Panc1 (cell line): Measurements from ENCODE around the gene KRTAP3-1. TPM values are rescaled to one million over a fixed set of nuclear protein-coding genes. Genes with fewer than 3 reads are reported as not detected.

Experiments used
- ATAC-seq: fragments of 200-7000 bp; cut with Tn5 transposase; 2 replicates; pipeline ENCODE4 v1.9.1; 2020; ENCODE audit warnings: mild to moderate bottlenecking, moderate library complexity
- BruUV-seq: library from RNA; stranded (reverse); fragments of 400-500 nt; replicated peaks from 2 replicates; lab custom pipeline; 2021; lab: Mats Ljungman, UMichigan
- CTCF ChIA-PET: fragments of 300-600 bp; sonication (Branson Sonifier 250); formaldehyde crosslinking; loops from one replicate; lab custom pipeline; 2022; ENCODE audit warnings: antibody characterized with exemption; lab: Charles Lee
- POLR2A ChIA-PET: fragments of 300-600 bp; sonication (Branson Sonifier 250); formaldehyde crosslinking; loops from one replicate; lab custom pipeline; 2022; ENCODE audit warnings: antibody characterized with exemption; lab: Charles Lee
- DNase-seq: peaks from one replicate; pipeline ENCODE4 v3.0.0-alpha.2; 2010; ENCODE audit warnings: low read depth, low spot score
- H3K27ac ChIP-seq: 2 replicates; pipeline ENCODE4 v1.5.1; 2011; ENCODE audit warnings: mild to moderate bottlenecking, low read length, inconsistent platforms
- H3K27me3 ChIP-seq: fragments of 200-500 bp; sonication (Bioruptor generic); 2 replicates; pipeline ENCODE4 v1.6.0; 2014; ENCODE audit warnings: low read length, inconsistent platforms; ENCODE audit not compliant: control insufficient read depth, insufficient read depth
- H3K36me3 ChIP-seq: fragments of 200-500 bp; sonication (Bioruptor generic); 2 replicates; pipeline ENCODE4 v1.5.1; 2014; ENCODE audit warnings: inconsistent platforms, mild to moderate bottlenecking, low read length, moderate library complexity; ENCODE audit not compliant: control insufficient read depth, insufficient read depth
- H3K4me1 ChIP-seq: 2 replicates; pipeline ENCODE4 v1.5.1; 2011; ENCODE audit warnings: inconsistent platforms, mild to moderate bottlenecking, low read length, moderate library complexity; ENCODE audit not compliant: control insufficient read depth, insufficient read depth
- H3K4me3 ChIP-seq, 2 experiments: 2 replicates each; pipeline ENCODE4 v1.5.1; 2011 to 2012; ENCODE audit warnings: low read depth in 2 of 2, low read length in 2 of 2, mild to moderate bottlenecking in 2 of 2, inconsistent platforms in 1 of 2, moderate library complexity in 1 of 2
- H3K9me3 ChIP-seq: fragments of 200-500 bp; sonication (Bioruptor generic); 2 replicates; pipeline ENCODE4 v1.5.1; 2014; ENCODE audit warnings: low read depth, mild to moderate bottlenecking, inconsistent platforms, low read length, moderate library complexity; ENCODE audit not compliant: control insufficient read depth, insufficient read depth
- POLR2AphosphoS5 ChIP-seq: IDR thresholded peaks from 2 replicates; pipeline ENCODE4 v1.6.1; 2012; ENCODE audit warnings: mild to moderate bottlenecking, low read depth, low read length, moderate library complexity
- SIN3A ChIP-seq: IDR thresholded peaks from 2 replicates; pipeline ENCODE4 v1.6.1; 2012; ENCODE audit warnings: low read depth, mild to moderate bottlenecking, low read length, moderate library complexity, borderline replicate concordance; ENCODE audit not compliant: insufficient read depth
- TCF7L2 ChIP-seq: IDR thresholded peaks from 2 replicates; pipeline ENCODE4 v1.6.1; 2011; ENCODE audit warnings: mild to moderate bottlenecking, low read depth, low read length, inconsistent platforms
- in situ Hi-C: cut with HindIII; loops from 2 replicates; pipeline ENCODE4 v1.10.0; 2016; ENCODE audit warnings: low sequenced_read_pairs, low pct_unique_long_range_greater_than_20kb
- intact Hi-C: fragments of 100-400 bp; cut with micrococcal nuclease; formaldehyde crosslinking; loops from one replicate; pipeline ENCODE4 v1.10.0; 2022; ENCODE audit not compliant: unreplicated experiment
- total RNA-seq: library from RNA; stranded (reverse); gene quantifications from one replicate; pipeline ENCODE4 v1.2.1, GENCODE V29; 2021; ENCODE audit not compliant: unreplicated experiment
- TF ChIP-seq, protein P1 (sequence below): fragments of 450-650 bp; IDR thresholded peaks from 2 replicates; pipeline ENCODE4 v1.5.1; 2017; ENCODE audit warnings: mild to moderate bottlenecking
- TF ChIP-seq, protein P2 (sequence below), 2 experiments: IDR thresholded peaks; 2 replicates each; pipeline ENCODE4 v1.6.1; 2011 to 2012; ENCODE audit warnings: low read depth in 2 of 2, control low read depth in 1 of 2, low read length in 1 of 2, mild to moderate bottlenecking in 1 of 2, moderate library complexity in 1 of 2; ENCODE audit not compliant: insufficient read depth in 1 of 2

Gene KRTAP3-1
- total RNA-seq, 1 experiment from 2014 or later: not detected

DNA sequence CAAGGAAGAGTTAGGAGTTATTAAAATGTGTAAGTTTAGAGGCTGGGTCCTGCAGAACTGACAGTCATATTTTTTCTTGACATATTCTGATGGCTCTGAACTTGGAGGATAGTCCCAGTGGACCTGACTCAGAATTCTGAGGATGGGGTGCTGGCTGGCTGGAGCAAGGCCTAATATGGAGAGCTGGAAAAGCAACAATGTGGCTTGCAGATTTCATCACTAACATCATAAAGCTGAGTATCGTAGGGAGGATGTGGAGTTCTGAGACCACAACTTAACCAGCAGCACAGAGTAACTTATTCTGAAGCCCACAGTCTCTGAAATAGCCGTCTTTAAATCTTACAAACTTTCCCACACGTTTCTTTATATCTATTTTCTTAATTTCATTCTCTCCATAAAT is 15.8 kb upstream of the KRTAP3-1 start:
- no peak overlapping the region for H3K4me3 ChIP-seq
- CTCF ChIA-PET: no interaction called here

DNA sequence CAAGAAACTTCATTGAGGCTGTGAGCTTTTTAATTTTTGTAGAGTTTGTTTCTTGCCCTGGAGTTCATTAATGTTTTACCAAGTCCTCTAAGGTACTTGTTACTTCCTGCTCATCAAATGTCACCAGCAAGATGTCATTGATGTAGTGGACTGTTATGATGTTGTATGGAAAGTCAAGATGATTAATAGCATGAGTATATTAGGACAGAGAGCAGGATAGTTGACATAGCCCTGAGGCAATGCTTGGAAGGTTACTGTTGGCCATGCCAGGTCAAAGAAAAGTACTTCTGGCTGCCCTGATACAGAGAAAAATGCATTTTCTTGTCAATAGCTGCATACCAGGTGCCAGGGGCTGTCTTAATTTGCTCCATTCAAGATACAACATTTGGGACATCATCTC is 11.4 kb upstream of the KRTAP3-1 start:
- POLR2A ChIA-PET: no interaction called here
- no peak for ATAC-seq
- no peaks in the 10 kb centered on the region for H3K9me3 ChIP-seq
- TF ChIP-seq POLR2AphosphoS5 (no peak), TCF7L2 (no peak), SIN3A (no peak)
- TF ChIP-seq, protein P1, sequence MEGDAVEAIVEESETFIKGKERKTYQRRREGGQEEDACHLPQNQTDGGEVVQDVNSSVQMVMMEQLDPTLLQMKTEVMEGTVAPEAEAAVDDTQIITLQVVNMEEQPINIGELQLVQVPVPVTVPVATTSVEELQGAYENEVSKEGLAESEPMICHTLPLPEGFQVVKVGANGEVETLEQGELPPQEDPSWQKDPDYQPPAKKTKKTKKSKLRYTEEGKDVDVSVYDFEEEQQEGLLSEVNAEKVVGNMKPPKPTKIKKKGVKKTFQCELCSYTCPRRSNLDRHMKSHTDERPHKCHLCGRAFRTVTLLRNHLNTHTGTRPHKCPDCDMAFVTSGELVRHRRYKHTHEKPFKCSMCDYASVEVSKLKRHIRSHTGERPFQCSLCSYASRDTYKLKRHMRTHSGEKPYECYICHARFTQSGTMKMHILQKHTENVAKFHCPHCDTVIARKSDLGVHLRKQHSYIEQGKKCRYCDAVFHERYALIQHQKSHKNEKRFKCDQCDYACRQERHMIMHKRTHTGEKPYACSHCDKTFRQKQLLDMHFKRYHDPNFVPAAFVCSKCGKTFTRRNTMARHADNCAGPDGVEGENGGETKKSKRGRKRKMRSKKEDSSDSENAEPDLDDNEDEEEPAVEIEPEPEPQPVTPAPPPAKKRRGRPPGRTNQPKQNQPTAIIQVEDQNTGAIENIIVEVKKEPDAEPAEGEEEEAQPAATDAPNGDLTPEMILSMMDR: no peak
- TF ChIP-seq, protein P2, sequence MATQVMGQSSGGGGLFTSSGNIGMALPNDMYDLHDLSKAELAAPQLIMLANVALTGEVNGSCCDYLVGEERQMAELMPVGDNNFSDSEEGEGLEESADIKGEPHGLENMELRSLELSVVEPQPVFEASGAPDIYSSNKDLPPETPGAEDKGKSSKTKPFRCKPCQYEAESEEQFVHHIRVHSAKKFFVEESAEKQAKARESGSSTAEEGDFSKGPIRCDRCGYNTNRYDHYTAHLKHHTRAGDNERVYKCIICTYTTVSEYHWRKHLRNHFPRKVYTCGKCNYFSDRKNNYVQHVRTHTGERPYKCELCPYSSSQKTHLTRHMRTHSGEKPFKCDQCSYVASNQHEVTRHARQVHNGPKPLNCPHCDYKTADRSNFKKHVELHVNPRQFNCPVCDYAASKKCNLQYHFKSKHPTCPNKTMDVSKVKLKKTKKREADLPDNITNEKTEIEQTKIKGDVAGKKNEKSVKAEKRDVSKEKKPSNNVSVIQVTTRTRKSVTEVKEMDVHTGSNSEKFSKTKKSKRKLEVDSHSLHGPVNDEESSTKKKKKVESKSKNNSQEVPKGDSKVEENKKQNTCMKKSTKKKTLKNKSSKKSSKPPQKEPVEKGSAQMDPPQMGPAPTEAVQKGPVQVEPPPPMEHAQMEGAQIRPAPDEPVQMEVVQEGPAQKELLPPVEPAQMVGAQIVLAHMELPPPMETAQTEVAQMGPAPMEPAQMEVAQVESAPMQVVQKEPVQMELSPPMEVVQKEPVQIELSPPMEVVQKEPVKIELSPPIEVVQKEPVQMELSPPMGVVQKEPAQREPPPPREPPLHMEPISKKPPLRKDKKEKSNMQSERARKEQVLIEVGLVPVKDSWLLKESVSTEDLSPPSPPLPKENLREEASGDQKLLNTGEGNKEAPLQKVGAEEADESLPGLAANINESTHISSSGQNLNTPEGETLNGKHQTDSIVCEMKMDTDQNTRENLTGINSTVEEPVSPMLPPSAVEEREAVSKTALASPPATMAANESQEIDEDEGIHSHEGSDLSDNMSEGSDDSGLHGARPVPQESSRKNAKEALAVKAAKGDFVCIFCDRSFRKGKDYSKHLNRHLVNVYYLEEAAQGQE (IDR thresholded peaks at IDR 0.05; ENCODE audit: insufficient read depth in 1 of 2, low read depth in 2 of 2, low read length in 1 of 2): no peak
- CTCF ChIA-PET: no interaction called here
- no peak overlapping the region for H3K27ac ChIP-seq
- peaks cover 2% of the 10 kb centered on the region; the same call in 1 of the 2 replicates for H3K27me3 ChIP-seq
- no peaks in the 10 kb centered on the region for H3K36me3 ChIP-seq
- in situ Hi-C loops: no loop called here
- intact Hi-C loops: no loop called here
- H3K4me3 ChIP-seq: no peak overlapping the region
- no peak for DNase-seq
- no TSS peak for BruUV-seq
- no peaks in the 10 kb centered on the region for H3K4me1 ChIP-seq

More for the DNA sequence above, 15.8 kb upstream of the KRTAP3-1 start:
- in situ Hi-C loops (no loop called here), intact Hi-C loops (no loop called here)
- Histone ChIP-seq H3K4me1 (no peaks in the 10 kb centered on the region), H3K27me3 (peaks cover 8% of the 10 kb centered on the region; the same call in 1 of the 2 replicates), H3K27ac (no peak overlapping the region), H3K36me3 (no peaks in the 10 kb centered on the region), H3K9me3 (no peaks in the 10 kb centered on the region)
- DNase-seq (no peak), ATAC-seq (no peak)
- POLR2A ChIA-PET: no interaction called here
- no TSS peak for BruUV-seq
- TF ChIP-seq SIN3A: no peak
- TF ChIP-seq TCF7L2: no peak
- TF ChIP-seq, protein P1: no peak
- no peak for TF ChIP-seq POLR2AphosphoS5
- TF ChIP-seq, protein P2 (IDR thresholded peaks at IDR 0.05; ENCODE audit: insufficient read depth in 1 of 2, low read depth in 2 of 2, low read length in 1 of 2): no peak
